ENCODE data around the gene FBXO24.

The FBXO24 gene

GRCh38 chr7:100575206-100575631 is 10.9 kb upstream of the FBXO24 start:
- DNase-seq: no peak

GRCh38 chr7:100575746-100576383 is 10.3 kb upstream of the FBXO24 start:
- DNase-seq: no peak

- DNase-seq: no peak
These were observed 9.6 kb upstream of the FBXO24 start for GRCh38 chr7:100576384-100576993.

GRCh38 chr7:100577103-100577502 is 9.0 kb upstream of the FBXO24 start:
- DNase-seq: no peak

GRCh38 chr7:100577507-100577906 is 8.6 kb upstream of the FBXO24 start:
- no peak for DNase-seq

GRCh38 chr7:100578246-100579183 is 7.6 kb upstream of the FBXO24 start:
- DNase-seq: no peak

GRCh38 chr7:100580466-100581283 is 5.5 kb upstream of the FBXO24 start:
- no peak for DNase-seq

- DNase-seq: no peak
These were observed 4.0 kb upstream of the FBXO24 start for GRCh38 chr7:100582041-100582579.

GRCh38 chr7:100582650-100583049 is 3.5 kb upstream of the FBXO24 start:
- no peak for DNase-seq

- DNase-seq: peak; percentile 90
These were observed 2.7 kb upstream of the FBXO24 start for GRCh38 chr7:100583132-100584053.

GRCh38 chr7:100584054-100584682 is 2.0 kb upstream of the FBXO24 start:
- no peak for DNase-seq

- no peak for DNase-seq
These were observed 1.2 kb upstream of the FBXO24 start for GRCh38 chr7:100584683-100585510.

- DNase-seq: no peak
These were observed 440 bp upstream of the FBXO24 start, which contains the start of gene LRCH4 for GRCh38 chr7:100585511-100586265. TSS of gene LRCH4 (minus strand) at chr7:100586129. CDS start at chr7:100586100, 29 bp downstream.

GRCh38 chr7:100588438-100588837 is 2.3 kb downstream of the FBXO24 start:
- peak; percentile 39 for DNase-seq

GRCh38 chr7:100589341-100589947 is 3.3 kb downstream of the FBXO24 start:
- DNase-seq: no peak

GRCh38 chr7:100590077-100590737 is 4.1 kb downstream of the FBXO24 start:
- DNase-seq: no peak

- DNase-seq: no peak
These were observed 5.5 kb downstream of the FBXO24 start for GRCh38 chr7:100591596-100591995.

GRCh38 chr7:100595188-100595587 is 9.1 kb downstream of the FBXO24 start:
- DNase-seq: no peak
